Suprapubic skin (tissue), 4 donors: ENCODE data around the gene PARN. TPM values are rescaled to one million over a fixed set of nuclear protein-coding genes. Genes with fewer than 3 reads are reported as not detected.

Experiments used
- DNase-seq, 2 donors: peaks; one replicate each; pipeline ENCODE4 v3.0.0-alpha.2; 2019; ENCODE audit warnings: low spot score in 2 of 2
- H3K27ac ChIP-seq: fragments of 200-600 bp; sonication (generic); one replicate; pipeline ENCODE4 v1.5.1; 2019
- H3K27me3 ChIP-seq: fragments of 200-600 bp; sonication (generic); one replicate; pipeline ENCODE4 v1.5.1; 2019
- H3K36me3 ChIP-seq: fragments of 200-600 bp; sonication (generic); one replicate; pipeline ENCODE4 v1.5.1; 2019
- H3K4me1 ChIP-seq: fragments of 200-600 bp; sonication (generic); one replicate; pipeline ENCODE4 v1.5.1; 2019
- H3K4me3 ChIP-seq: fragments of 200-600 bp; sonication (generic); one replicate; pipeline ENCODE4 v1.5.1; 2019; ENCODE audit warnings: mild to moderate bottlenecking
- H3K9me3 ChIP-seq: fragments of 200-600 bp; sonication (generic); one replicate; pipeline ENCODE4 v1.5.1; 2019
- EP300 ChIP-seq: sonication (generic); formaldehyde crosslinking; IDR thresholded peaks from one replicate; pipeline ENCODE4 v1.6.1; 2017; ENCODE audit warnings: antibody characterized with exemption
- POLR2A ChIP-seq, 2 donors: fragments of 450-650 bp; IDR thresholded peaks; one replicate each; pipeline ENCODE4 v1.6.1; 2017; ENCODE audit warnings: antibody characterized with exemption in 2 of 2, mild to moderate bottlenecking in 2 of 2, moderate library complexity in 2 of 2
- POLR2AphosphoS5 ChIP-seq, 3 donors: sonication (generic); formaldehyde crosslinking; IDR thresholded peaks; one replicate each; pipeline ENCODE4 v1.6.1; 2017; ENCODE audit warnings: antibody characterized with exemption in 3 of 3
- whole genome bisulfite sequencing: methylation state at CpG from one replicate; pipeline ENCODE4 v1.1.5; 2018; 5-methylcytosine and 5-hydroxymethylcytosine counted together
- total RNA-seq, 4 donors: library from RNA; depleted of rRNA; stranded (reverse); fragments of >200 nt; gene quantifications; one replicate each; pipeline ENCODE4 v1.1.0, GENCODE V29; 2016
- TF ChIP-seq, protein P1 (sequence below), 2 donors: fragments of 200-600 bp in 1 of 2; fragments of 450-650 bp in 1 of 2; sonication (generic) in 1 of 2; IDR thresholded peaks; one replicate each; pipeline ENCODE4 v1.5.1; 2016 to 2019; ENCODE audit warnings: antibody characterized with exemption in 2 of 2, mild to moderate bottlenecking in 1 of 2, moderate library complexity in 1 of 2

Gene PARN
- total RNA-seq, 4 donors from 2014 or later, result 33.7 to 44.6 (median 37.1) TPM

DNA sequence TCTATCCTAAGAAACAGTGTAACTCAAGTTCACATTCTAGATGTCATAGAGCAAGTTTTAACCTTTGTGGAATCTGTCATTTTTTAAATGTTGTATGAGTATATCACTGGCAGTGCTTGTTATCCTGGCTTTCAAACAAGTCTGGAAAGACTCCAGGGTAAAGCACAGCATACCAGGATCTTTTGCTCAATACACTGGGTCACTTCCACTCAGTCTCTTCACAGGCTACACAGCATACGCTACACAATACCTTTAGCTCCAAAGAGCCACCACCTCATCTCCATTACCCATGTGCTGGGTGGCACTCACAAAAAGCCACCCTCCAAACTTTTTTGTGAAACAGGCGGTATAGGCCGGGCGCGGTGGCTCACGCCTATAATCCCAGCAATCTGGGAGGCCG is 69.5 kb downstream of the PARN start:
- TF ChIP-seq POLR2AphosphoS5 (IDR thresholded peaks at IDR 0.05), result no peak
- Histone ChIP-seq H3K36me3 (no peaks in the 10 kb centered on the region), H3K27ac (no peak overlapping the region), H3K9me3 (no peaks in the 10 kb centered on the region), H3K4me1 (peaks cover 40% of the 10 kb centered on the region), H3K27me3 (no peaks in the 10 kb centered on the region), H3K4me3 (no peak overlapping the region)
- no peak for DNase-seq
- 92% methylated on average over 7 of the region's 7 CpGs for WGBS

DNA sequence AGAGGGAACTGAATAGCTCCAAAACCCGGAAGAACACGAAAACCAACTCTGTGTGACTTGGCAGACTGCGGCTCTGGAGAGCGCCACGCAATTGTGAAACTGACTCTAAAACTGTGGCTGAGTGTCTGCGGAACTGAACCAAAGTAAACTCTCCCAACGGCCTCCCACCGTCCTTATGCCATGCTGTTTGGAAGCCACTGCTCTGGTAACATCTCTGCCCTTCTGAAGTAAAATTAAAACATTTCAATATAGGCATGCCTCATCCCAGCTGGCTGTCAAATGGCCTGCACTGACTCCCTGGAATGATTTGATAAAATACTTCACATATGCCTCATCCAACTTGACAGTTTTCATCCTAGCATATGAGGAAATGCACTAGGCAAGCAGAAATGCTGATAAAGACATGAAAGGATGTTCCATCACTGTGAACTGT is 70.2 kb downstream of the PARN start:
- Histone ChIP-seq H3K36me3 (no peaks in the 10 kb centered on the region), H3K27ac (no peak overlapping the region), H3K9me3 (no peaks in the 10 kb centered on the region), H3K4me3 (no peak overlapping the region), H3K27me3 (no peaks in the 10 kb centered on the region), H3K4me1 (peaks cover 33% of the 10 kb centered on the region)
- WGBS, result 49% methylated on average over 8 of the region's 8 CpGs
- TF ChIP-seq, protein P1, sequence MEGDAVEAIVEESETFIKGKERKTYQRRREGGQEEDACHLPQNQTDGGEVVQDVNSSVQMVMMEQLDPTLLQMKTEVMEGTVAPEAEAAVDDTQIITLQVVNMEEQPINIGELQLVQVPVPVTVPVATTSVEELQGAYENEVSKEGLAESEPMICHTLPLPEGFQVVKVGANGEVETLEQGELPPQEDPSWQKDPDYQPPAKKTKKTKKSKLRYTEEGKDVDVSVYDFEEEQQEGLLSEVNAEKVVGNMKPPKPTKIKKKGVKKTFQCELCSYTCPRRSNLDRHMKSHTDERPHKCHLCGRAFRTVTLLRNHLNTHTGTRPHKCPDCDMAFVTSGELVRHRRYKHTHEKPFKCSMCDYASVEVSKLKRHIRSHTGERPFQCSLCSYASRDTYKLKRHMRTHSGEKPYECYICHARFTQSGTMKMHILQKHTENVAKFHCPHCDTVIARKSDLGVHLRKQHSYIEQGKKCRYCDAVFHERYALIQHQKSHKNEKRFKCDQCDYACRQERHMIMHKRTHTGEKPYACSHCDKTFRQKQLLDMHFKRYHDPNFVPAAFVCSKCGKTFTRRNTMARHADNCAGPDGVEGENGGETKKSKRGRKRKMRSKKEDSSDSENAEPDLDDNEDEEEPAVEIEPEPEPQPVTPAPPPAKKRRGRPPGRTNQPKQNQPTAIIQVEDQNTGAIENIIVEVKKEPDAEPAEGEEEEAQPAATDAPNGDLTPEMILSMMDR (IDR thresholded peaks at IDR 0.05), result no peak
- no peak for TF ChIP-seq POLR2A (IDR thresholded peaks at IDR 0.05)
- no peak for TF ChIP-seq POLR2AphosphoS5 (IDR thresholded peaks at IDR 0.05)
- no peak for TF ChIP-seq EP300
- no peak for DNase-seq

DNA sequence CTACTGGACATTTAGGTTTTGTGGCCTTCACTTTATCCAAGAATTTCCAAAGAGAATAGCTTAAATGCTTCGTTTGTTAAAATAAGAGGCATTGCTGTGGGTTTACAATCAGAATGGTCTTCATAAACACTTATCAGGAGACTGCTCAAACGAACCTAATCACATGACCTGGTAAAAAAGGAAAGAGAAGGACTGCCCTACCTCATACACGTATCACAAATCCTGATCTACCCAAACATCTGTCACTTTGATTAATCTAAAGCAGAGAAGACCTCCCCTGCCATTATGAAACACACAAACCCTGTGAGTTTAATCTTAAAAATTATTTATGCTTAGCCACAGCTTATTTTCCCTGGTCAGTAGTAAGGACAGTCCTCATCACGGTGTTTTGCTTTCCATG is 76.6 kb downstream of the PARN start:
- Histone ChIP-seq H3K4me1 (no peaks in the 10 kb centered on the region), H3K36me3 (peaks cover 29% of the 10 kb centered on the region), H3K27me3 (no peaks in the 10 kb centered on the region), H3K4me3 (no peak overlapping the region), H3K27ac (no peak overlapping the region), H3K9me3 (no peaks in the 10 kb centered on the region)
- TF ChIP-seq POLR2A (IDR thresholded peaks at IDR 0.05) (no peak), EP300 (no peak), POLR2AphosphoS5 (IDR thresholded peaks at IDR 0.05) (no peak)
- TF ChIP-seq, protein P1 (IDR thresholded peaks at IDR 0.05), result no peak
- no peak for DNase-seq
- WGBS, result 78% methylated on average over 4 of the region's 4 CpGs

DNA sequence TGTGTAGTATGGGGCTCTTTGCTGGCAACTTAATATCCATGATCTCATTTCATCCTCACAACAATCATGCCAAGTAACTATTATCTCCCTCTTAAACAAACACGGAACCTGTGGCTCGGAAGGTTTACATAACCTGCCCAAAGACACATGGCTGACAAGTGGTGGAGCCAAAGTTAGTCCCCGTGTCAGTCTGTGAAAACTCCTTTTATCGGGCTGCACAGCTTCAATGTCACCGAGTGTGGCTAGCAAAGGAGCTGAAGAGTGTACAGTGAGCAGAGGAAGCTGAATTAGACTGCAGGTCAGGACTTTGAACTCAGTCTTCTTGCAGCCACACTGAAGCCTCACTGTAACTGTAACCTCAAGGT is 80.3 kb downstream of the PARN start:
- no peak for TF ChIP-seq EP300
- TF ChIP-seq, protein P1 (IDR thresholded peaks at IDR 0.05), result no peak
- no peak for TF ChIP-seq POLR2A (IDR thresholded peaks at IDR 0.05)
- no peak for TF ChIP-seq POLR2AphosphoS5 (IDR thresholded peaks at IDR 0.05)
- H3K27ac ChIP-seq, result no peak overlapping the region
- no peak overlapping the region for H3K4me3 ChIP-seq
- no peak for DNase-seq
- H3K36me3 ChIP-seq, result peaks cover 41% of the 10 kb centered on the region
- no peaks in the 10 kb centered on the region for H3K4me1 ChIP-seq
- no peaks in the 10 kb centered on the region for H3K27me3 ChIP-seq
- H3K9me3 ChIP-seq, result no peaks in the 10 kb centered on the region
- 92% methylated on average over 5 of the region's 5 CpGs for WGBS

DNA sequence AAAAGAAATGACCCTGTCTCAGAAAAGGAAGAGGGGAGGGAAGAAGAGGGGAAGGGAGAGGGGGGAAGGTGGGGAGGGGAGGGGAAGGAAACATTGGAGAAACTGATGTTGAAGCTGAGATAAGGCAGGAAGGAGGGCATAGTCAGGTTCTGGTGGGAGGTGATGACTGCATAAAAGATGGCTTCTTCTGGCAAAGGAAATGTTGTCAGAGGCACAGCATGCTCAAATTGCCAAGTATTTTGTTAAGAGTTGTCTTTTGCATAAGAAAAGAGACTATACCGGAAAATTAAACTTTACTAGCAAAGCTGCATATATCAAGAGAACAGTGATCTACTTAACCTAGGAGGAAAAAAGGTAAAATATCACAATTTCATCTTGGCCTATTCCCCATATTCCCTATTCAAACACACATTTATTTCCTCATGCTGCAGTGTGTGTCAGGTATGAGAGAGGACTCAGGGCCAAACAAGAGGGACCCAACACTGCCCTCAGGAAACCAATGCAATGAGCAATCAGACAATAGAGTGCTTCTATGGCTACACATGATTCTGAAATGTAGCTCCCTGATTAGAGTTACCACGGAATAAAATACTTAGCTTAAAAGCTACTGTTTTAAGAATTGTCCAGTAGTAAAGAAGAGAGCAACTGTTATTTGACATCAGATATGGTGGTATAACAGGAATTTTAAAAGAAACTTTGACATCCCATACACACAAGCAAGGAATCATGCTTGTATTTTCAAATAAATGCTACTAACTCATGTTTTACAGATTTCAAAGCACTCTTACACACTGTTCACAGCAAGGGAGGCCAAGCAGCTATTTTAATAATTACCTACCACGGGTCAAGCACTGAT is 80.9 kb downstream of the PARN start:
- Histone ChIP-seq H3K36me3 (peaks cover 39% of the 10 kb centered on the region), H3K27ac (no peak overlapping the region), H3K4me1 (no peaks in the 10 kb centered on the region), H3K27me3 (no peaks in the 10 kb centered on the region), H3K9me3 (no peaks in the 10 kb centered on the region), H3K4me3 (no peak overlapping the region)
- DNase-seq, result no peak
- TF ChIP-seq, protein P1 (IDR thresholded peaks at IDR 0.05), result no peak
- no peak for TF ChIP-seq POLR2A (IDR thresholded peaks at IDR 0.05)
- no peak for TF ChIP-seq POLR2AphosphoS5 (IDR thresholded peaks at IDR 0.05)
- TF ChIP-seq EP300, result no peak
- 86% methylated on average over 3 of the region's 3 CpGs for WGBS
